Body of pancreas (tissue), 4 donors: ENCODE measurements around the gene SFXN3.

ENCODE experiments used
- POLR2A ChIP-seq, 3 donors: fragments of 450-650 bp; IDR thresholded peaks; one replicate each; pipeline ENCODE4 v1.6.1; 2016; ENCODE audit warnings: antibody characterized with exemption in 3 of 3, mild to moderate bottlenecking in 2 of 3
- TF ChIP-seq, protein P1 (sequence below), 7 experiments: fragments of 450-650 bp in 4 of 7; fragments of 200-600 bp in 3 of 7; sonication (generic) in 3 of 7; IDR thresholded peaks; one replicate each; pipeline ENCODE4 v1.5.1; 2016 to 2019; ENCODE audit warnings: antibody characterized with exemption in 7 of 7

DNA sequence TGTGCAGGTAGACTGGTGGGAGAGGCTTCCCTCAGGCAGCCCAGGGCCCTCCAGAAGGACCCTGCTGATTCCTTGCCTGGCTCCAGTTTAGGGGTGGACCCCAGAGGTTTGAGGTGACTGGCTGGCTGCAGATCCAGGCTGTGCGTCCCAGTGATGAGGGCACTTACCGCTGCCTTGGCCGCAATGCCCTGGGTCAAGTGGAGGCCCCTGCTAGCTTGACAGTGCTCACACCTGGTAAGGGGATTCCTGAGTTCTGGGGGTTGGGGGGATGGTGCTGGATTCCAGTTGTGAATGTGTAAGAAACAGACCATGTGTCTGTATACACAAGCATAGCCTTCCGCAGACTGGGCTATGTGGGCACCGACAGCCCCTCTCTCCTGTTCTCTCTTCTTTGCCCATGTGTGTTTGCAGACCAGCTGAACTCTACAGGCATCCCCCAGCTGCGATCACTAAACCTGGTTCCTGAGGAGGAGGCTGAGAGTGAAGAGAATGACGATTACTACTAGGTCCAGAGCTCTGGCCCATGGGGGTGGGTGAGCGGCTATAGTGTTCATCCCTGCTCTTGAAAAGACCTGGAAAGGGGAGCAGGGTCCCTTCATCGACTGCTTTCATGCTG, 33.5 kb downstream of the SFXN3 start:
- TF ChIP-seq, protein P1, sequence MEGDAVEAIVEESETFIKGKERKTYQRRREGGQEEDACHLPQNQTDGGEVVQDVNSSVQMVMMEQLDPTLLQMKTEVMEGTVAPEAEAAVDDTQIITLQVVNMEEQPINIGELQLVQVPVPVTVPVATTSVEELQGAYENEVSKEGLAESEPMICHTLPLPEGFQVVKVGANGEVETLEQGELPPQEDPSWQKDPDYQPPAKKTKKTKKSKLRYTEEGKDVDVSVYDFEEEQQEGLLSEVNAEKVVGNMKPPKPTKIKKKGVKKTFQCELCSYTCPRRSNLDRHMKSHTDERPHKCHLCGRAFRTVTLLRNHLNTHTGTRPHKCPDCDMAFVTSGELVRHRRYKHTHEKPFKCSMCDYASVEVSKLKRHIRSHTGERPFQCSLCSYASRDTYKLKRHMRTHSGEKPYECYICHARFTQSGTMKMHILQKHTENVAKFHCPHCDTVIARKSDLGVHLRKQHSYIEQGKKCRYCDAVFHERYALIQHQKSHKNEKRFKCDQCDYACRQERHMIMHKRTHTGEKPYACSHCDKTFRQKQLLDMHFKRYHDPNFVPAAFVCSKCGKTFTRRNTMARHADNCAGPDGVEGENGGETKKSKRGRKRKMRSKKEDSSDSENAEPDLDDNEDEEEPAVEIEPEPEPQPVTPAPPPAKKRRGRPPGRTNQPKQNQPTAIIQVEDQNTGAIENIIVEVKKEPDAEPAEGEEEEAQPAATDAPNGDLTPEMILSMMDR (IDR thresholded peaks at IDR 0.05): no peak
- no peak for TF ChIP-seq POLR2A (IDR thresholded peaks at IDR 0.05)
